ENCODE data around the gene PIM1. TPM values are rescaled to one million over a fixed set of nuclear protein-coding genes. Genes with fewer than 3 reads are reported as not detected.

PIM1 gene
- total RNA-seq (2022) = 18.6 and 19.1 TPM in 2 replicates
- Bru-seq, nascent RNA = percentile 87 among the genes with signal in this experiment
- percentile 73 among the genes with signal in this experiment for BruChase-seq, experiment 1, labeled RNA remaining after a 6-hour chase
- percentile 87 among the genes with signal in this experiment for BruChase-seq, experiment 2, labeled RNA remaining after a 2-hour chase
- long read RNA-seq, partial matches to known transcripts = 6 of 10 reads
- long read RNA-seq, other reads (novel, unspliced or antisense) = 2 of 10 reads

DNA sequence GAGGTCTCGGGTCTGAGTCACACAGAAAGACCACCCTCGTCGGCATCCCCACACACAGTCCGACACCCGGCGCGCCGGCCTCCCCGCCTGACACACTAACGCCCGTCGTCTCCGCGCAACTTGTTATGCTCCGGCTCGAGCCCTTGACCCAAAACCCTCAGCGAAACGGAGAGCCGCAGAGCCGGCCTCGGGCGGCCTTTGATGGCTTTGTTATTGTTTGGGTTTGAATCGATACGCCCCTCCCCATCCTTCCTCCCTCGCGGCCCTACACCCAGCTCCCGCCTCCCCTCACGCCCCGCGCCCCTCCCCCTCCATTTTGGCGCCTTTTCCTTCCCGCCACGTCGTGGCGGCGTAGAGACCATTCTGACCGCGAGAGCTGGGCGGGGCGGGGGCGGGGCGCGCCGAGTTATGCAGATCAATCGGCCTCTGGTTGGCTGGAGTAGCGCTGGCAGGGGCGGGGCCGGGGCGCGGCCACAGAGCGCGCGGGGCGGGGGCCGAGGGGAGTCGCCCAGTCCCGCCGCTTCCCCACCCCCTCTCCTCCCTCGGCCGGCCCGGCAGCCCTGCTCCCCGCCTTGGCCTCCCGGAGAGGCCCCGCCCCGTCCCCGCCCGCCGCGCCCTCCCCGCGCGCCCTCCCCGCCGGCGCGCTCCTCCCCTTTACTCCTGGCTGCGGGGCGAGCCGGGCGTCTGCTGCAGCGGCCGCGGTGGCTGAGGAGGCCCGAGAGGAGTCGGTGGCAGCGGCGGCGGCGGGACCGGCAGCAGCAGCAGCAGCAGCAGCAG is at the start of gene PIM1:
PIM1 (plus strand) TSS at position 657 of the 777 bp plus-strand sequence. CDS start 424 bp downstream, outside the sequence.
- Mint-ChIP-seq H3K9me3 (ENCODE audit: low read depth, unreplicated experiment) (no peaks in the 10 kb centered on the region), H3K4me3 (ENCODE audit: low read depth, unreplicated experiment) (peak within 1 kb of the TSS; percentile 96), H3K27me3 (ENCODE audit: unreplicated experiment) (no peaks in the 10 kb centered on the region), H3K27ac (ENCODE audit: unreplicated experiment) (peak within 1 kb of the TSS; percentile 93), H3K4me1 (ENCODE audit: low read depth, unreplicated experiment) (peaks cover 17% of the 10 kb centered on the region), H3K36me3 (ENCODE audit: insufficient read depth, unreplicated experiment) (peaks cover 57% of the 10 kb centered on the region)
- peak; percentile 99 for DNase-seq
- CTCF ChIA-PET = interaction anchor here (0.6 to 4.7 kb wide), 16 partner anchors 12 to 1155 kb away, joined by 3 to 58 read pairs (median 4); no protein-coding TSS in a partner anchor
- TF ChIP-seq, protein P1, sequence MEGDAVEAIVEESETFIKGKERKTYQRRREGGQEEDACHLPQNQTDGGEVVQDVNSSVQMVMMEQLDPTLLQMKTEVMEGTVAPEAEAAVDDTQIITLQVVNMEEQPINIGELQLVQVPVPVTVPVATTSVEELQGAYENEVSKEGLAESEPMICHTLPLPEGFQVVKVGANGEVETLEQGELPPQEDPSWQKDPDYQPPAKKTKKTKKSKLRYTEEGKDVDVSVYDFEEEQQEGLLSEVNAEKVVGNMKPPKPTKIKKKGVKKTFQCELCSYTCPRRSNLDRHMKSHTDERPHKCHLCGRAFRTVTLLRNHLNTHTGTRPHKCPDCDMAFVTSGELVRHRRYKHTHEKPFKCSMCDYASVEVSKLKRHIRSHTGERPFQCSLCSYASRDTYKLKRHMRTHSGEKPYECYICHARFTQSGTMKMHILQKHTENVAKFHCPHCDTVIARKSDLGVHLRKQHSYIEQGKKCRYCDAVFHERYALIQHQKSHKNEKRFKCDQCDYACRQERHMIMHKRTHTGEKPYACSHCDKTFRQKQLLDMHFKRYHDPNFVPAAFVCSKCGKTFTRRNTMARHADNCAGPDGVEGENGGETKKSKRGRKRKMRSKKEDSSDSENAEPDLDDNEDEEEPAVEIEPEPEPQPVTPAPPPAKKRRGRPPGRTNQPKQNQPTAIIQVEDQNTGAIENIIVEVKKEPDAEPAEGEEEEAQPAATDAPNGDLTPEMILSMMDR (IDR thresholded peaks at IDR 0.05; ENCODE audit: unreplicated experiment) = no peak
- BruUV-seq (replicated peaks) = no TSS peak
- intact Hi-C loops (cut with micrococcal nuclease; ENCODE audit: unreplicated experiment) = loop anchor here (2.0 to 10.0 kb wide), 3 partner anchors 32 to 255 kb away; no protein-coding TSS in a partner anchor

- no TSS peak for BruUV-seq (replicated peaks)
- Mint-ChIP-seq H3K27ac (ENCODE audit: unreplicated experiment) (no peak overlapping the region), H3K4me1 (ENCODE audit: low read depth, unreplicated experiment) (peaks cover 11% of the 10 kb centered on the region), H3K9me3 (ENCODE audit: low read depth, unreplicated experiment) (no peaks in the 10 kb centered on the region), H3K27me3 (ENCODE audit: unreplicated experiment) (no peaks in the 10 kb centered on the region), H3K4me3 (ENCODE audit: low read depth, unreplicated experiment) (no peak overlapping the region), H3K36me3 (ENCODE audit: insufficient read depth, unreplicated experiment) (peaks cover 6% of the 10 kb centered on the region)
- no peak for DNase-seq
- intact Hi-C loops (cut with micrococcal nuclease; ENCODE audit: unreplicated experiment) = no loop called here
- TF ChIP-seq, protein P1 (IDR thresholded peaks at IDR 0.05; ENCODE audit: unreplicated experiment) = no peak
- CTCF ChIA-PET = interaction anchor here (1.2 kb wide), 1 partner anchor 9 kb away, joined by 4 read pairs; no protein-coding TSS in a partner anchor
These were observed 48.4 kb upstream of the PIM1 start for GRCh38 chr6:37121556-37121955.

- no TSS peak for BruUV-seq (replicated peaks)
- no peak overlapping the region for H3K27ac Mint-ChIP-seq (ENCODE audit: unreplicated experiment)
- TF ChIP-seq, protein P1 (IDR thresholded peaks at IDR 0.05; ENCODE audit: unreplicated experiment) = no peak
- DNase-seq = no peak
- CTCF ChIA-PET = no interaction called here
- H3K27me3 Mint-ChIP-seq (ENCODE audit: unreplicated experiment) = no peaks in the 10 kb centered on the region
- peaks cover 7% of the 10 kb centered on the region for H3K36me3 Mint-ChIP-seq (ENCODE audit: insufficient read depth, unreplicated experiment)
- no peaks in the 10 kb centered on the region for H3K9me3 Mint-ChIP-seq (ENCODE audit: low read depth, unreplicated experiment)
- intact Hi-C loops (cut with micrococcal nuclease; ENCODE audit: unreplicated experiment) = no loop called here
- no peak overlapping the region for H3K4me3 Mint-ChIP-seq (ENCODE audit: low read depth, unreplicated experiment)
- peaks cover 24% of the 10 kb centered on the region for H3K4me1 Mint-ChIP-seq (ENCODE audit: low read depth, unreplicated experiment)
These were observed 47.1 kb upstream of the PIM1 start for GRCh38 chr6:37122861-37123260.

DNA sequence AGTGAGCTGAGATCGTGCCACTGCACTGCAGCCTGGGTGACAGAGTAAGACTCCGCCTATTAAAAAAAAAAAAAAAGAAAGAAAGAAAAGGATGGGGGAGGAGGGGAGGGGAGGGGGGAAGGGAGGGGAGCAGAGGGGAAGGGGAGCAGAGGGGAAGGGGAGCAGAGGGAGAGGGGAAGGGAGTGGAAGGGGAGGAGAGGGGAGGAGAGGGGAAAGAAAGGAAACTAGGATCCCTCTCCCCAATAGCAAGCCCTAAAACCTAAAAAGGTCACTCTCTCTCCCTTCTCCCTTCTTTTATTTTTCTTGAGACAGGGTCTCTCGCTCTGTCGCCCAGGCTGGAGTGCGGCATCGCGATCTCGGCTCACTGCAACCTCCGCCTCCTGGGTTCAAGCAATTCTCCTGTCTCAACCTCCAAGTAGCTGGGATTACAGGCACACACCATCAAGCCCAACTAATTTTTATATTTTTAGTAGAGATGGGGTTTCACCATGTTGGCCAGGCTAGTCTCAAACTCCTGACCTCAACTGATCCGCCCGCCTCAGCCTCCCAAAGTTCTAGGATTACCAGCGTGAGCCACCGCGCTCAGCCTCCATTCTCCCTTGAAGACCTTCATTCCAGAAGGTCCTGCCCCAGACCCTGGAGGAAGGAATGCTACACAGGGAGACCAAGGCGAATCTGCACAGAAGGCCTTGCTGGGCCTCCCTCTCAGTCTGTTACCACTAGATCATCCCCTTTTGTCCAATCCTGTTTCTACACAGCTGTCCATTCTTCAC is 45.8 kb upstream of the PIM1 start:
- Mint-ChIP-seq H3K27ac (ENCODE audit: unreplicated experiment) (no peak overlapping the region), H3K4me1 (ENCODE audit: low read depth, unreplicated experiment) (peaks cover 37% of the 10 kb centered on the region), H3K36me3 (ENCODE audit: insufficient read depth, unreplicated experiment) (peaks cover 14% of the 10 kb centered on the region), H3K4me3 (ENCODE audit: low read depth, unreplicated experiment) (no peak overlapping the region), H3K9me3 (ENCODE audit: low read depth, unreplicated experiment) (no peaks in the 10 kb centered on the region), H3K27me3 (ENCODE audit: unreplicated experiment) (no peaks in the 10 kb centered on the region)
- TF ChIP-seq, protein P1 (IDR thresholded peaks at IDR 0.05; ENCODE audit: unreplicated experiment) = no peak
- intact Hi-C loops (cut with micrococcal nuclease; ENCODE audit: unreplicated experiment) = no loop called here
- CTCF ChIA-PET = no interaction called here
- DNase-seq = no peak
- no TSS peak for BruUV-seq (replicated peaks)
